Hippocampal formation (tissue), 2 donors: ENCODE measurements around the gene SH3RF3.
A peak's percentile ranks its signal among the peaks of the same experiment; 100 is the strongest.

Source experiments
- DNase-seq, 2 donors: peaks; one replicate each; lab custom pipeline; 2025; lab: John Stamatoyannopoulos, UW

Gene SH3RF3

DNA sequence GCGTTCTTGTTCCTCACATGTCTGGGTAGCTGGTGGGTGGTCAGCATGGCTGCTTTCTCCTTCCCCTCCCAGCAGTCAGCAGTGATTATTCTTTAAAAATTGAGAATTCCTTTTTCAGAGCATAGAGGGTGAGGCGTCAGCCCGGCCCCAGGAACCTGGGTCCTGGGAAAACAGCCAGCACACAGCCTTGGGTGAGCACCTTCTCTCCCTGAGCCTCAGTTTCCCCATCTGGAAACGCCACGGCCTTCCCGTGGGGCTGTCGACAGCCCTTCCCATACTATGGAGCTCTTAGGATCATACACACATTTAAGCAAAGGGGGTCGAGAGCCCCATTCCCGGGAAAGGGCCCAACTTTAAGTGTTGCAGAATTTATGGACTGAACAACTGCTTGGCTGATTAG lies 73.5 kb downstream of the SH3RF3 start:
- no peak for DNase-seq

DNA sequence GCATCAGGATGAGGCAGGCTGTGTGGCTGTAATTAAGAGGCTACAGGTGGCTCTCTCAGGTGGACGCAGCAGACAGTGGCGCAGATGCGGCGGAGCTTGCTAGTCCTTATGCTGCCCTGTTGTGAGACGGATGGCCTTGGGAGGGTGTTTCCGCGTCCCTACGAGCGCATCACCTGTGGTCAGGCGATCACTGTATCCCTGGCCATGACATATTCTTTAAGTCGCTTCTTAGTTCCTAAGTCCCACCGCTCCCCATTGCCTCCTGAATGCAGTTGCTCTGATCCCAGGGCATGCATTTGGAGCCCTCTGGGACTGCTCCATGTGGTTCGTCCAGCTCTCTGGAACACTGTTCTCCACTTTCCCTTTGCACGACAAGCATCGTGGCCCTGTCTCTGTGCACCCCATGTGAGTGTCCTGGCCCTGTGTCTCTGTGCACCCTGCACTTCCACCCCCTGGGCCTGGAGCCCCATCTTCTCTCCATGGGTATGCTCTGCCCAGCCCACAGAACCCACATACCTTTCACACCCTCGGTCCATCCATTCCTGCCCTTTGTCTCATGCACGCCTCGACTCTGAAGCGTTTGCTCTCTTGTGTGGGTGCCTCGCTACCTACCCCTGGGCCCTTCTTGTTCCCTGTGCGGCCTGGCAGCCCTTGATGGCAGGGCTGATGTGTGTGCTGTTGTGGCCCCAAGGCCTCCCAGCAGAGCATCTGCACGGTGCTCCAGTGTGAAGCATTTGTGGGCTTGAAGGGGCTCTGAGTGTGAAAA lies 74.4 kb downstream of the SH3RF3 start:
- no peak for DNase-seq

DNA sequence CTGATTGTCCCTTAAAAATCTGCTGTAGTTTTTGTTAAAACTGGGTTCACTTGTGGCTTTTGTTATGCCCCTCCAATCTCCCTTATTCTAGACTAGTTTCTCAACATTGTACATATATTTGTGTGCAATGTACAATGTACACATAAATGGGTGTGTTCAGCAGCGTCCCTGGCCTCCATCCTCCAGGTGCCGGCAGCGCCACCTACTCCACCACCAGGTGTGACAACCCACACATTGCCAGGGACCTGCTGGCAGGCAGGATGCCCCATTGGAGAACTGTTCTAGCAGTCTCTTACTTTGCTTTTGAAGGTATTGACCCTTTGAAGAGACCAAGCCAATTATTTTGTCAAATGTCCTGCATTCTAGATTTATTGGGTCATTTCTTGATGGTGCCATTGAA lies 75.4 kb downstream of the SH3RF3 start:
- DNase-seq = no peak

DNA sequence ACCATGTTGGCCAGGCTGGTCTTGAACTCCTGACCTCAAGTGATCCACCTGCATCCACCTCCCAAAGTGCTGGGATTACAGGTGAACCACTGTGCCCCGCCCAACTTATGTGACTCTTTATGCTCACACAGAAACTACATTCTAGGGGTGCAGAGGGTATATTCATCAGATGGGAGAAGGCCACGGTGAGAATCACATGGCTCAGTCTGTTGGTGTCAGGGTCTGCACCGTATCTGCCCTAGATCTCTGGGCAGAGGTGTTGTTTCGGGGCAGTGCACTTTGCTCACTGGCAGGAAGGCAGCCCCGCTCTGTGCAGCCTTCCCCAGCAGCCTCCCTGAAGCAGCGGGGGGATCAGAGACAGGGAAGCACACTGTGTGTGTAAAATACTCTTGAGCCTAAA lies 76.4 kb downstream of the SH3RF3 start:
- no peak for DNase-seq

DNA sequence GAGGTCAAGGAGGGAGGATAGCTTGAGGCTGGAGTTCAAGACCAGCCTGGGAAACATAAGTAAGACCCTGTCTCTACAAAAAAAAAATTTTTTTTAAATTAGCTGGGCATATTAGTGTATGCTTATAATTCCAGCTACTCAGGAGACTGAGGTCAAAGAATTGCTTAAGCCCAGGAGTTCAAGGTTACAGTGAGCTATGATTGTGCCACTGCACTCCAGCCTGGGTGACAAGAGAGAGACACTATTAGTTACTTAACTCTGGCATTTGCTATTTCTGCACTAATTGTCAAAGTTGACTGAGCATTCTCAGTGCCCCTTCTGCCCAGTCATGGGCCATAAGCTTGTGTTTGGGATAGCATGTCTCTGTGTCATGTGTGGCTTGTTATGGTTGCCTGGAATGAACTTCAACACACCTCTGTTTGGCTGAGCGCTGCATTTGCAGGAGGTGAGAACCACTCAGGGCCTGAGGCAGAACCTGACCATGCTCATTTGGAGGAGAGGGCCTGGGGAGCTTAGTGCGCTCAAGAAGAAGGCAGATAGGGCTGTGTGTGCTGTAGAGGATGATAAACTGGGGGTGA lies 77.7 kb downstream of the SH3RF3 start:
- DNase-seq = no peak

DNA sequence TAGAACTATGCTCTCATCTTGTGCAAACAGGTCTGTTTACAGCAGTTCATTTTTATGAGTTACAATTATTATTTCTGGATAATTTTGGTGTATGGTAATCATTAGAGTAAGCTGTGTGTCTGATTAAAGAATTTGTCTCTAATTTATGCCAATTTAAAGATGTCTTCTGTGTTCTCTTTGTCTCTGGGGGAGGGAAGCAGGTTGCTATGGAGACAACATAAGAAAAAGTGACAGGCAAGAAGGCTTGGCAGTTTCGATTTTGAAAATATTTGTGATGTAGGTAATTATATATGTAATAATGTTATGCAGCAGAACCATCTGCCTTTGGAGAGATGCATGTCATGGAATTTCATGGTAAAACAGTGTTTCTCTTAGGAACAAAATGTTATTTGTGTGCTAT lies 78.2 kb downstream of the SH3RF3 start:
- DNase-seq = no peak

DNA sequence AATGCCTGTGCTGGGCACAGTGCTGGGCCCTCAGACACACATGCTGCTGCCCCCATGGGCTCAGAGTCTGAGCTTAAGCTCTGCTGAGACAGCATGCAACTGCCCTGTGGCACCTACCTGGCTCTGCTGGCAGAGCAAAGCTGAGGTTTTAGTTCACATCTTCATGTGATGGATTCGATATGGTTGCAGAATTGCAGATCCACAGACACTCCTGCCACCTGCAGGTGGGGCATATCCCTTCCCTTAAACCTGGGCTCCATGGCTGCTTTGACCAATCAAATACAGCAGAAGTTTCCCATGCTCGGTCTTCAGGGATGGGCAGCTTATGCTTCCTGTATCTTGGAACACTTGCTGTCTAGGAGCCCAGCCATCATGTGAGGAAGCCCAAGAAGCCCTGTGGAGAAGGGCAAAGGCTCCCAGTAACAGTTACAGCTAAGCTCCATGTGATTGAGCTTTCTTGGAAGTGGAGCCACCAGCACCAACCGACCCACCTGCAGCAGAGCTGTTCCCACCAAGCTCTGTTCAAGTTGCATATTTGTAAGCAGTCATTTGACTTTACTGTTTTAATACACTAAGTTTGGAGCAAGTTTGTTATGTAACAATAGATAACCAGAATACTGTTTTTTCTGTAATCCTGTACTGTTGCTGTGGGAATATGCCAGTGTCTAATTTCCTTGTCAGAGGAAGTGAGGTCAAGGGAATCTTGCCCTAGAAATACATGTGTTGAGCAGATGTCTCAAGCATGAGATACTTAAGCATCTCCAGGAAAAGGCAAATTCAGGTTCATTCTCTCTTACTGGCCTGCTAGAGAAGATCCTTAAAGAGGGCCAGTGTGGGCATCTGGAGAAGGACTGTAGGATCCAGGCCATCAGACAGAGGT lies 79.3 kb downstream of the SH3RF3 start:
- DNase-seq = no peak

DNA sequence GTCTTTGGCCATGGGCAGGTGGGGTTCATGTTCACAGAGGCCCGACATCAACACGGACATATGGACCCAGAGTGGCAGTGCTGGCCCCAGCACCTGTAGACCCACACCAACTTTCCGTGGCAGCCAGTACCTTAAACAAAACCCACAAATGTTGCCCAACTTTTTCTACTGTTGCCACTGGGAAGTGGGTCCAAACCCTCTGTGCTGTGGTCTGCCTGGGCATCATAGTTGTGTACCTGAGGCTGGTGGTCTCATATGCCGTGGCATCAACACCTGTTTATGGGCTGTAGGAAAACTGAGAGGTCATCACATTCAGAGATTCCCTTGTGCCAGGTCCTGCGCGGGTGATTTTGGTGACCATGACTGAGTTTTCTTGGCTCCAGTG lies 79.9 kb downstream of the SH3RF3 start:
- no peak for DNase-seq

DNA sequence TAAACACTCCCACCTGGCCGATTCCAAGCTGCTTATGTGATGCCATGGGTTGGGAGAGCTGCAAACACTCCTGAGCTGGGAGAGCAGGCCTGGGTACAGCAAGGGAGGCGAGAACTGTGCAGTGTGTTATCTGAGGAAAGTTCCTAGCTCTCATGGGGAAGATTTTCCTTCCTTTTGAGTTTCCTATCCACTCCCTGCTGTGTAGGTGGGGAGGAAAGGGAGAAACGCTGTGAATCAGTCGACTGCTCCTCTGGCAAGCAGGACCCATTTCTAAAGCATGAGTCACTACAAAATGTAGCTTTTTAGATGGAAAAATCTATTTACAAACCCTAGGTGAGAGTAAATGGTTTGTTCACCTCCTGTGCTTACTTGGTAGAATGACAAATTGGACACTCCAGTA lies 80.4 kb downstream of the SH3RF3 start:
- DNase-seq = no peak

DNA sequence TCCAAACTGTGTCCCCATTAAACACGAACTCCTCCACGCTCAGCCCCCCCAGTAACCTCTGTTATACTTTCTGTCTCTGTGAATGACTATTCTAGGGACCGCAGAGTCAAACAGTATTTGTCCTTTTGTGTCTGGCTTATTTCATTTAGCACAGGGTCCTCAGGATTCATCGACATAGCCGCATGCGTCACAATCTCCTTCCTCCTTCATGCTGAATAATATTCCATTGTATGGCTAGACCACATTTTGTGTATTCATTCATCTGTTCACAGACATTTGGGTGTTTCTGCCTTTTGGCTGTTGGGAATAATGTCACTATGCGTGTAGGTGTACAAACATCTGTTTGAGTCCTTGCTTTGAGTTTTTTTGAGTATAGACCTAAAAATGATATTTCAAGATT lies 80.9 kb downstream of the SH3RF3 start:
- no peak for DNase-seq

DNA sequence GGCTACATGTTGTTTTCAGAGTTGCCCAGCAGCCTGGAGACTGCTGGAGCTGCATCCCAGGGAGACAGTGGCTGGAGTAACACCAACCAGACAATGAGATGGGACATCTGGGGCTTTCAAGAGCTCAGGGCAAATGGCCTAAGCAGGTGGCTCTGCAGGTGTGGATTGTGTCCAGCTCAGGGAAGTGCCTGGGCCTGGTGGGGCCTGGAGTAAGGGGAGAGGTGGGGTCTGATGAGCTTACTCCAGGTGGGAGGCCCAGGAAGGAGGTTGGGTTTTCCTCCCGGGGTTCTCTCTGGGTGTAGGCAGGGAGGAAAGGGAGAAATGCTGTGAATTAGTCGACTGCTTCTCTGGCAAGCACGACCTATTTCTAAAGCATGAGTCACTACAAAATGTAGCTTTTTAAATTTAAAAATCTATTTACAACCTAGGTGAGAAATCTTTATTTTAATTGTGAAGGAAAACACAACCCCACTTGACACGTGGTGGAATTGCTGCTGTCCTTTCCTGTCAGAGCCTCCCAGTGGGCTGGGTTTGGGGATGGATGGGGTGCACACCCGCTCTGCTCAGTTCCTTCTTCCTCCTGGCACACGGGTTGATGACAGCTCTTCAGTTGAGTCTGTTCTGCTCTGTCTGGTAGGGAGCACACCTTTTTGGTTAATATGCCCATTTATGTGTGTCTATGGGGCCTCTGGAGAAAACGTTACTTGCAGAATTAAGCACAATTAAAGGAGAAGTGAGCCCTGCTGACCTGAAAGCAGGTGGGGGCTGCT lies 81.6 kb downstream of the SH3RF3 start:
- DNase-seq = no peak

DNA sequence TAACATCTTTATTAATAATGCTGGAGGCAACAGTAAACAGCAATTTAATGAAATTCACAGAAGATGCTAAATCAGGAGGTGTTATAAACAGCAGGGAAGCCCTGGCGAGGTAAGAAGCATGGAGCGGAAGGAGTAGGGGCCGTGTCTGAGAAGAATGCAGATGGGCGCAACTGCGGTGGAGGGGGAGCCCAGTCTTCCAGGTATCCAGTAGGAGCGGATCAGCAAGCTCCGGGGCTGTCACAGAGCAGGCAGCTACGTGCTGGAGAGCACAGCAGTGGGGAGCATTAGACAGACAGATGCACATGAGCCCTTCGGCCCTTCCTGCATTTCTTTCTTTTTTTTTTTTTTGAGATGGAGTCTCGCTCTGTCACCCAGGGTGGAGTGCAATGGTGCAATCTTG lies 82.3 kb downstream of the SH3RF3 start:
- DNase-seq = no peak

DNA sequence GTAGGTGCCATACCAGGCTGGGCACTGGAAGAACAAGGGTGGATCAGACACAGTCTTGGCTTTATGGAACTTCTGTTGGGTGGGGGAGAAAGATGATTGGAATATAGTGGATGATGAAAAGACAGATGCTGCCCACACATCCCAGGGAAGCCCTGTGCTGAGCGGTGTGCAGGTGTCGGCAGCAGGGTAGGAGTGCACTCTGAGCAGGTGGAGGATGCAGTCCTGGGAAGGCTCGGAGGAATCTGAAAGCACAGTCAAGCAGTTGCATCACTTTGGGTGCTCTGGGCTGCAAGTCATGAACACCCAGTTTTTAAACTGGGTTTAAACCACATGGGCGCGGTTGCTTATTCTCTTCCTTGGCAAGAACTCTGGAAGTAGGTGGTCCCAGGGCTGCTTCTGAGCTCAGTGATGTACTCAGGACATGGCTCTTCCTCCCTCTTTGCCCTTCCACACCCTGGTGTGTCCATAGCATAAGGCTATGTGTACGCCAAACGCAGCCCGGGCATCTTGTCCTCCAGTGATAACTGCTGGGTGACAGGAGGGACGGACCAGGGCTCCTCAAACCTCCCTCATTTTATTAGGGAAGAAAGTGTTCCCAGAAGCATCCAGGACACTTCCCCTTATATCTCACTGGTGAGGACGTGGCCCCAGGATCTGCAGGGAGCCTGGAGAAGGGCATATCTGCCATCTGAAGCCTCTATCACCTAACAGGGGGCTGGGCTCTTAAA lies 84.0 kb downstream of the SH3RF3 start:
- DNase-seq = no peak

DNA sequence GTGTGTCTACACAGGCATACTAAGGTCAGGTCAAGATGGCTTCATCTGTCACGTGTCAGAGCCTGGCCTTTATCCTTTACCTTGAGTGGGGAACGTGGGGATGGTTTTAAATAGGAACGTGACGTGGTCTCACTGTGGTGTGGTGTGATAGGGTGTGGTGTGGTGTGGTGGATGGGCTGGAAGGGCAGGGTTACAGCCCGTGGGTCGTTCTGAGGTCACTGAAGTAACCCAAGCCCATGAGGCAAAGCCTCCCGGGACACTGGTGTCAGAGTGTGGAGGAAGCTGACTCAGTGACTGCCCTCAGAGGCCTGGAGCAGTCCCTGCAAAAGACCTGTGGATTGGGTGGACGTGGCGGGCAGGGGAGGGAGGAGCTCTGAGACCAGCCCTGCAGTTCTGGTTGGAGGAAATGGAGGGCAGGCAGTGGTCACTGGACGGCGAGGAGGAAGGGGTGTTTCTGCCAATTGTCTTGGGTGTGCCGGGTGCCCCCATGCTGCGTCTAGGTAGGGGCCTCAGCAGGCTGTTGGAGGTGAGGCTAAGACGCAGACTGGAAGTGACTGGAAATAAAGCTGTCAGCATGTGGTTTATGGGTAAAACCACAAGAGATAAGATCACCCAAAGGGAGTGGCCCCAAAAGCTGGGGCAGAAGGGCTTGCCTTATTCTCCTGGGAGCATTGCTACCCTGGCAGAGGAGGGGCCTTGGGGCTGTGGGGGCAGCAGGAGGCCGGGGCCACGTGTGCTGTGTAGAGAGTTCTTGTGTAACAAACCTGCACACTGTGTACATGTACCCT lies 84.8 kb downstream of the SH3RF3 start:
- DNase-seq = no peak

DNA sequence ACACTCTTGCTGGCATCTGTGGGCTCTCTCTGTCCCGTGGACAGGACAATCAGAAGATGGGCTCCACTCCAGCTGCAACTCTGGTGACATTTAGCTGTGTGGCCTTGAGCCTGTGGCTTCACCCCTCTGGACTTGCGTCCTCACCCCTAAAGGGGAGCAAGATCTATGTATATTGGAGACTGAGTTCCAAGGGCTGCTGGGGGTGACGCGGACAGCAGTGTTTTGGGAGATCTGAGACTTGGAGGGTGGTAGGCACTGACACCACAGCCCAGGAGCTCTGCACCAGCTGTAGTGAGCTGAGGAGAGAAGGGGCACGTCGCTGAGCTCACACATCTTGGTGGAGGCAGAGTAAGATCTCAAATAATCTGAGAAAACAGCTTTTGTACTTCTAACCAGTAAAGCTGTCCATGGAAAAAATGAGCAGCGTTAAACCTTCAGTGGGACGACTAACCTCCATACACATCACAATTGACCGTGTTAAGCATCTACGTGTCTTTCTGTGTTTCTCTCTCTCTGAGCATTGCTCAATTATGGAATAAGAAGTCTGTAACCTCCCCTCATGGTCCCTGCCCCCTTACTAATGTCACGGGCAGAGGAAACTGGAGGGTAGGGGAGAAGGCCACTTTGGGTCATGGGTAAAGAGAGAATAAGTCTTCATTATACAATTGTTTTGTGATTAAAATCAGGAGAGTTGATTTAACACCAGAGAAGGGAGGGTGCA lies 85.8 kb downstream of the SH3RF3 start:
- DNase-seq = no peak

DNA sequence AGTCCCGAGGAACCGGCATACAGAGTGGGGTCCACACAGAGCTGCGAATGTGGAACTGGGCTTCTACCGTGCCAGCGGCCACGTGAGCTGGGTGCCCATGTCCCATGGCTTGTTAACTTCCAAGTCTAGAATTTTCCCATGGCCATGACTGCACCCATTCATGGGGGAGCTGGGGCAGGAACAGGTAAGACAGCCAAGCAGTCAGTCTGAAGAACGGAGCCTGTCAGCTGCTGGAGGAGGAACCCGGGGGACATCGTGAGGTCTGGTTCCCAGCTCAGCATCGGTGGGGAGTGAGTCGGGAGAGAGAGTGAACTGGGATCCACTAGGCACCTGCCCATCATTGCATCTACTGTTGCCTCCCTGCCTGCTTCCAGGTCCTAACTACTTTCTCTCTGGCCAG lies 86.9 kb downstream of the SH3RF3 start:
- no peak for DNase-seq

DNA sequence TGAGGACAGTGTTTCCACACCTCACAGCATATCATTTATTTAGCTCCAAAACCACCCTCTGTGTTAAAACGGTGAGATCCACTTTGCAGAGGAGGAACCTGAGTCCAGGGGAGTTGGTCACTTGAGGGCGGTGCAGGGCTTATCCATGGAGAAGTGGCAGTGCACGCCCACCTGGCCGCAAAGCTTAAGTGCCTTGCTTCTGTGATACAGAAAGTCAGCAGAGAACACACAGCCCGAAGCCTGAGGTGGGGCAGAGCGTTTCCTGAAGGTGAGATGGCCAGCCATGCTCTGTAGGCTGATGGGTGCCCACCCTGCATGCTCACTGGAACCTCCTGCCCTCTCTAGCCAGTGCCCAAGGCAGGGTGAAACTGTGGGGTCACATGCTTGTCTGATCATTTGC lies 87.3 kb downstream of the SH3RF3 start:
- DNase-seq = no peak

DNA sequence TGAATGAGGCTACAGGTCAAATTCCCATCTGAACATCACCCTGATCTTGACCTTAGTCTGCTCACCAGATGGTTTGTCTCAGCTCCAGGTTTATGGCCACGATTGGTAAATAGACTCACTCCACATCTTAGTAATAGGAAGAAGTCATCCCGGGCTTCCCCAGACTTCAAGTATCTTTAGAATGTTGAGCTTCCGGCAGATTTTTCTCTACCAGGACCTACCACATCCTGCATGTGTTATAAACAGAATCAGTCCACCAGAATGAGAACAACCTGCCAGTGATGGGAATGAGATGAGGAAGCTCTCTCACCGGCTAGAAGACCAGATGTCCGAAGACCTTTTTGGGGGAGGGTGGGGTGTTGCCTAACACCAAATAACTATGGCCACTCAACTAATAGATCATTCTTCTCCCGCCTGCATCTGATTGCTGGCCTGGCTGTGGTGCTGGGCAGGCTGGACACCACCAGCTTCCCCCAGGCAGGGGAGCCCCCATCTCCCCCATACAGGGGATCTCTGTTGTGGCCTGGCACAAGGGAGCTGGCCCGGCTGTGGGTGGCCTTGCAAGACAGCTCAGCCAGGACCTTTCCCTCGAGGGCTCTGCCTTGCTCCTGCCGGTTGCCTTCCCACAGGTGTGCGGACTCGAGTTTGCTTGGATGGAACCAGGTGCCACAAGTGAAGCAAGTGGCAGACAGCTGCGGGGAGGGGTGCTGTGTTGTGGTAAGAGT lies 88.5 kb downstream of the SH3RF3 start:
- DNase-seq = no peak

DNA sequence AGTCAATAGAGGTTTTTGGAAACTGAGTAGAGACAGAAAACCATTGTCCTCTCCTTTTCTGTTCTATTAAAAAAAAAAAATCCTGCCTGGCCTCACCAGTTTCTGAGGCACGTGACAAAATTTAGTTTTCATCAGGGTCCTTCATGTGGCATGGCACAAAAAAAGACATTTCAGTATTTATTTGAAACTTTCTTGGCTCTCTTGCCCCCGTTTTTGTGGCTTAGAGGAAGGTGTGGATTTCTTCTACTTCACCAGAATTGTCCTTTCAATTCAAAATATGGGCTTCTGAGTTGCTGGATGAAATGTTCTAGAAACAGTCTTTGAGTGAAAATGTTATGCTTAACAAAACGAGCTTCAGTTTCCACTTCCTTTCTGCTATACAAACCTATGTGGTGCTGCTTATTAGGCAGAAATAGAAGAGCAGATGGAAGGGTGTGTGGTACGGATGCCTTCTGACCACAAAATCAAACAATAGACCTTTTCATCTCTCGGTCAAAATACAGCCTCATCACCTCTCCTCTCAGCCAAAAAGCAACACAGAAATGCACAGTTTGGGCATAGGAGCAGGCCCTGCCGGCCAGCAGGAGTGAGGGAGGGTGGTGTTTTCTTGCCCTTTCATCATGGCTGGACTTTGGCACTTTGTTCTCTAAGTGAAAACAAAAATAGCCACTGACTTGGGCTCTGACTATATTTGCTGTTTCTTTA lies 89.2 kb downstream of the SH3RF3 start:
- DNase-seq = peak in 1 of 2 donors; percentile 30
